OCI-LY3 (cell line): ENCODE results near the gene RAB29.

Experiments
- EZH2phosphoT487 ChIP-seq: fragments of 200-600 bp; shearing (Covaris generic); IDR thresholded peaks from 2 replicates; pipeline ENCODE4 v1.6.1; 2018; ENCODE audit warnings: antibody characterized with exemption, mixed run types, low read depth
- TF ChIP-seq, protein P1 (sequence below): fragments of 200-600, 300-600 bp; sonication (generic); IDR thresholded peaks from 2 replicates; pipeline ENCODE4 v1.5.1; 2014; ENCODE audit warnings: antibody characterized with exemption, low read length, low read depth

DNA sequence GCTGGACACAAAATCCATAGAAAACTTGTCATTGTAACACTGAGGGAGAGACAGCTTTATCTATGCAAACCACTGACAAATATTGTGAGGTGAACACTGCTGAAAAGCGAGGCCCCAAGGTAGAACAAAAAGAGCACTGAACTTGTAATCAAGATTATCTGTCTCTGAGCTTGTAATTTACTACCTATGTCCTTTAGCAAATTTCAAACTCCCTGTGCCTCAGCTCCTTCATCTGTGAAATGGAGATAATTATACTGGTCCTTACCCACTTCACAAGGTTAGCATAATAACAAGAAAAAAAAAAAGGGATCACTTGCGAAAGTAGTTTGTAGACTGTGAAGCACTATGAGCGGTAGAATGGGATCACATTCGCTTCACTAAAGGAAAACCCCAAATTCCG lies 20.4 kb downstream of the RAB29 start:
- TF ChIP-seq, protein P1, sequence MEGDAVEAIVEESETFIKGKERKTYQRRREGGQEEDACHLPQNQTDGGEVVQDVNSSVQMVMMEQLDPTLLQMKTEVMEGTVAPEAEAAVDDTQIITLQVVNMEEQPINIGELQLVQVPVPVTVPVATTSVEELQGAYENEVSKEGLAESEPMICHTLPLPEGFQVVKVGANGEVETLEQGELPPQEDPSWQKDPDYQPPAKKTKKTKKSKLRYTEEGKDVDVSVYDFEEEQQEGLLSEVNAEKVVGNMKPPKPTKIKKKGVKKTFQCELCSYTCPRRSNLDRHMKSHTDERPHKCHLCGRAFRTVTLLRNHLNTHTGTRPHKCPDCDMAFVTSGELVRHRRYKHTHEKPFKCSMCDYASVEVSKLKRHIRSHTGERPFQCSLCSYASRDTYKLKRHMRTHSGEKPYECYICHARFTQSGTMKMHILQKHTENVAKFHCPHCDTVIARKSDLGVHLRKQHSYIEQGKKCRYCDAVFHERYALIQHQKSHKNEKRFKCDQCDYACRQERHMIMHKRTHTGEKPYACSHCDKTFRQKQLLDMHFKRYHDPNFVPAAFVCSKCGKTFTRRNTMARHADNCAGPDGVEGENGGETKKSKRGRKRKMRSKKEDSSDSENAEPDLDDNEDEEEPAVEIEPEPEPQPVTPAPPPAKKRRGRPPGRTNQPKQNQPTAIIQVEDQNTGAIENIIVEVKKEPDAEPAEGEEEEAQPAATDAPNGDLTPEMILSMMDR = no peak
- no peak for TF ChIP-seq EZH2phosphoT487
